Thyroid gland (tissue), 4 donors: ENCODE measurements around the gene ALDH5A1. TPM values are rescaled to one million over a fixed set of nuclear protein-coding genes. Genes with fewer than 3 reads are reported as not detected.

ENCODE experiments used
- DNase-seq, 2 donors: peaks; one replicate each; pipeline ENCODE4 v3.0.0-alpha.2; 2019
- H3K27ac ChIP-seq, 3 donors: fragments of 200-600 bp; sonication (generic); 1 replicate in 2 of 3; 2 replicates in 1 of 3; pipeline ENCODE4 v1.5.1; 2016 to 2019; ENCODE audit warnings: mild to moderate bottlenecking in 1 of 3, moderate library complexity in 1 of 3
- H3K27me3 ChIP-seq: fragments of 200-600 bp; sonication (generic); one replicate; pipeline ENCODE4 v1.5.1; 2019
- H3K36me3 ChIP-seq, 2 donors: fragments of 200-600 bp; sonication (generic); one replicate each; pipeline ENCODE4 v1.5.1; 2016 to 2019
- H3K4me1 ChIP-seq, 2 donors: fragments of 200-600 bp; sonication (generic); one replicate each; pipeline ENCODE4 v1.5.1; 2017 to 2019
- H3K4me3 ChIP-seq, 3 donors: fragments of 200-600 bp; sonication (generic); replicated peaks in 1 of 3; 1 replicate in 2 of 3; 2 replicates in 1 of 3; pipeline ENCODE4 v1.5.1; 2016; ENCODE audit warnings: mild to moderate bottlenecking in 1 of 3
- H3K9me3 ChIP-seq: fragments of 200-600 bp; sonication (generic); one replicate; pipeline ENCODE4 v1.5.1; 2017
- CTCF ChIP-seq, 6 experiments: fragments of 200-600 bp in 3 of 6; fragments of 450-650 bp in 3 of 6; sonication (generic) in 3 of 6; IDR thresholded peaks; one replicate each; pipeline ENCODE4 v1.5.1; 2016 to 2019; ENCODE audit warnings: antibody characterized with exemption in 6 of 6, mild to moderate bottlenecking in 2 of 6, inconsistent platforms in 1 of 6, moderate library complexity in 1 of 6
- POLR2A ChIP-seq, 2 donors: fragments of 450-650 bp; IDR thresholded peaks; one replicate each; pipeline ENCODE4 v1.6.1; 2017; ENCODE audit warnings: antibody characterized with exemption in 2 of 2, mild to moderate bottlenecking in 2 of 2, moderate library complexity in 1 of 2
- WGBS, 2 donors: methylation state at CpG; one replicate each; pipeline ENCODE4 v1.1.5; 2017; 5-methylcytosine and 5-hydroxymethylcytosine counted together
- intact Hi-C: fragments of 100-400 bp; cut with DNase I; formaldehyde crosslinking; loops from one replicate; pipeline ENCODE4 v1.15.1; 2023
- total RNA-seq, 4 donors: library from RNA; depleted of rRNA; stranded (reverse); fragments of >200 nt; gene quantifications; one replicate each; pipeline ENCODE4 v1.2.3, GENCODE V29; 2016

Gene ALDH5A1
- total RNA-seq, 4 donors from 2014 or later, result 10.7 to 20.4 (median 18.8) TPM

DNA sequence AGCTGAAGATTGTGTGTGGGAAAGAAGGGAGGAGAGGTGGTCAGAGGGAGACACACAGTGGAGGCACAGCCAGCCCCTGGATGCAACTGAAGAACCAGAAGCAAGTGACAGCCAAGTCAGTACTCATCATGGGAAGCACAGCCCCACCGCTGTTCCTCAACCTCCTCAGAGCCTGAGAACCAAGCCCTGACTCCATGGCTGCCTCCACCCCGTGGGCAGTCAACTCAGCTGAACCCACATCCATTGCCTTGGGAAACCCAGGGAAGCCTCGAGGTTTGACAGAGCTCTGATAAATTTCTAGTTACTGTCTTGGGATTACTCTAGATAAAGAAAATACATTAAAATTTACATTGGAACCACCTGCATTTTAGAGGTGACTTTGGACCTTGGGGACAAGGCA is 29.6 kb downstream of the ALDH5A1 start:
- no peak for TF ChIP-seq CTCF (IDR thresholded peaks at IDR 0.05)
- TF ChIP-seq POLR2A (IDR thresholded peaks at IDR 0.05), result no peak
- no peaks in the 10 kb centered on the region for H3K9me3 ChIP-seq
- H3K4me3 ChIP-seq, result no peak overlapping the region
- H3K36me3 ChIP-seq, result no peaks in the 10 kb centered on the region
- H3K27ac ChIP-seq, result no peak overlapping the region
- H3K4me1 ChIP-seq, result peaks cover 0 to 6% of the 10 kb centered on the region in 2 donors
- intact Hi-C loops, result no loop called here
- no peak for DNase-seq
- no peaks in the 10 kb centered on the region for H3K27me3 ChIP-seq
- WGBS, 2 donors, result 73 to 96% methylated on average over 3 of the region's 3 CpGs

- peak in 1 of 2 donors; percentile 24 for DNase-seq
- WGBS, 2 donors, result 49 to 74% methylated on average over 5 of the region's 5 CpGs
- H3K4me3 ChIP-seq, result no peak overlapping the region
- H3K27me3 ChIP-seq, result no peaks in the 10 kb centered on the region
- peaks cover 0 to 6% of the 10 kb centered on the region in 2 donors for H3K4me1 ChIP-seq
- TF ChIP-seq POLR2A (IDR thresholded peaks at IDR 0.05) (no peak), CTCF (IDR thresholded peaks at IDR 0.05) (peak in 2 of 6 experiments; percentile 33 to 39)
- no peaks in the 10 kb centered on the region for H3K9me3 ChIP-seq
- H3K36me3 ChIP-seq, result no peaks in the 10 kb centered on the region
- intact Hi-C loops, result no loop called here
- no peak overlapping the region for H3K27ac ChIP-seq
Observed at GRCh38 chr6:24524805-24525204, 30.0 kb downstream of the ALDH5A1 start.

DNA sequence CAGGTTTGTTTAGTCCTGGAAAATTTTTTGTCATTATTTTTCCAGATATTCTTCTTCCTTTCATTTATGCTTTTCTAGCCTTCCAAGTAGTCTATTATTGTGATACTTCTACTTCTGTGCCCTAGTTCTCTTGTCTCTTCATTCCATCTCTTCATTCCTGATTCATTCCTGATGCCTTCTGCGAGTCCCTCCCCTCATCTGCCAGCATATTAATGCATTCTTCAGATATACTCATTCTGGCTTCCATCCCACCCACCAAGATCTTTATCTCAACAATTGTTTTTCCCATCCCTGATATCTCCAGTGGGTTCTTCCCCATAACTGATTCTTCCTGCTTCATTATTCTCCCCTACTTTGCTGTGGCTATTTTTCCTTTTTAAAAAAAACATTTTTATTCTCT is 35.2 kb downstream of the ALDH5A1 start:
- no peaks in the 10 kb centered on the region for H3K9me3 ChIP-seq
- no peak overlapping the region for H3K27ac ChIP-seq
- DNase-seq, result no peak
- 96 to 97% methylated on average over 1 of the region's 1 CpG for WGBS, 2 donors
- peaks cover 11 to 16% of the 10 kb centered on the region in 2 donors for H3K36me3 ChIP-seq
- H3K27me3 ChIP-seq, result no peaks in the 10 kb centered on the region
- intact Hi-C loops, result no loop called here
- no peak for TF ChIP-seq POLR2A (IDR thresholded peaks at IDR 0.05)
- TF ChIP-seq CTCF (IDR thresholded peaks at IDR 0.05), result no peak
- no peak overlapping the region for H3K4me3 ChIP-seq
- no peaks in the 10 kb centered on the region for H3K4me1 ChIP-seq

- Histone ChIP-seq H3K27me3 (no peaks in the 10 kb centered on the region), H3K27ac (no peak overlapping the region), H3K36me3 (peaks cover 11 to 16% of the 10 kb centered on the region in 2 donors), H3K4me3 (no peak overlapping the region), H3K9me3 (no peaks in the 10 kb centered on the region), H3K4me1 (no peaks in the 10 kb centered on the region)
- no peak for DNase-seq
- no peak for TF ChIP-seq POLR2A (IDR thresholded peaks at IDR 0.05)
- TF ChIP-seq CTCF (IDR thresholded peaks at IDR 0.05), result no peak
- 94 to 95% methylated on average over 5 of the region's 5 CpGs for WGBS, 2 donors
- intact Hi-C loops, result no loop called here
Observed at GRCh38 chr6:24534329-24534728, 39.6 kb downstream of the ALDH5A1 start.

GRCh38 chr6:24535210-24535609 is 40.4 kb downstream of the ALDH5A1 start:
- intact Hi-C loops, result no loop called here
- Histone ChIP-seq H3K36me3 (peaks cover 11 to 16% of the 10 kb centered on the region in 2 donors), H3K4me1 (no peaks in the 10 kb centered on the region), H3K27ac (no peak overlapping the region), H3K27me3 (no peaks in the 10 kb centered on the region), H3K4me3 (no peak overlapping the region), H3K9me3 (no peaks in the 10 kb centered on the region)
- TF ChIP-seq POLR2A (IDR thresholded peaks at IDR 0.05) (no peak), CTCF (IDR thresholded peaks at IDR 0.05) (no peak)
- no peak for DNase-seq
- WGBS, 2 donors, result 75 to 99% methylated on average over 3 of the region's 3 CpGs
